Ramos (cell line): Measurements from ENCODE around the gene MARS1.

Source experiments
- in situ Hi-C: fragments of 300-500 bp; cut with MboI; formaldehyde crosslinking; loops from one replicate; pipeline ENCODE4 v1.14.3; 2022; ENCODE audit warnings: low sequenced_read_pairs; ENCODE audit not compliant: unreplicated experiment

The MARS1 gene

GRCh38 chr12:57523706-57524614 lies 36.1 kb downstream of the MARS1 start:
- in situ Hi-C loops = no loop called here

GRCh38 chr12:57524814-57525614 lies 37.1 kb downstream of the MARS1 start:
- in situ Hi-C loops = no loop called here

- in situ Hi-C loops = no loop called here
These were observed 37.9 kb downstream of the MARS1 start for GRCh38 chr12:57525615-57526383.

- in situ Hi-C loops = no loop called here
These were observed 38.7 kb downstream of the MARS1 start for GRCh38 chr12:57526477-57527126.

- in situ Hi-C loops = no loop called here
These were observed 39.3 kb downstream of the MARS1 start for GRCh38 chr12:57527184-57527583.

- in situ Hi-C loops = no loop called here
These were observed 40.3 kb downstream of the MARS1 start for GRCh38 chr12:57528176-57528575.

- in situ Hi-C loops = no loop called here
These were observed 41.1 kb downstream of the MARS1 start for GRCh38 chr12:57528831-57529555.

- in situ Hi-C loops = no loop called here
These were observed 42.0 kb downstream of the MARS1 start for GRCh38 chr12:57529831-57530230.

- in situ Hi-C loops = no loop called here
These were observed 42.7 kb downstream of the MARS1 start for GRCh38 chr12:57530396-57531142.

GRCh38 chr12:57531836-57532235 lies 44.0 kb downstream of the MARS1 start:
- in situ Hi-C loops = no loop called here

GRCh38 chr12:57533108-57533507 lies 45.2 kb downstream of the MARS1 start:
- in situ Hi-C loops = no loop called here

GRCh38 chr12:57534250-57534649 lies 46.4 kb downstream of the MARS1 start:
- in situ Hi-C loops = no loop called here

- in situ Hi-C loops = no loop called here
These were observed 47.2 kb downstream of the MARS1 start for GRCh38 chr12:57534991-57535543.

GRCh38 chr12:57535764-57536596 lies 48.1 kb downstream of the MARS1 start:
- in situ Hi-C loops = no loop called here

GRCh38 chr12:57536597-57536942 lies 48.7 kb downstream of the MARS1 start:
- in situ Hi-C loops = no loop called here

GRCh38 chr12:57539134-57539768 lies 51.4 kb downstream of the MARS1 start:
- in situ Hi-C loops = no loop called here

- in situ Hi-C loops = no loop called here
These were observed 53.1 kb downstream of the MARS1 start for GRCh38 chr12:57541001-57541400.
